ENCODE data around the gene TRUB1. TPM values are rescaled to one million over a fixed set of nuclear protein-coding genes. Genes with fewer than 3 reads are reported as not detected.

The TRUB1 gene
- total RNA-seq, 6 experiments from 2014 or later, result 6.7 to 12.5 (median 8.7) TPM

DNA sequence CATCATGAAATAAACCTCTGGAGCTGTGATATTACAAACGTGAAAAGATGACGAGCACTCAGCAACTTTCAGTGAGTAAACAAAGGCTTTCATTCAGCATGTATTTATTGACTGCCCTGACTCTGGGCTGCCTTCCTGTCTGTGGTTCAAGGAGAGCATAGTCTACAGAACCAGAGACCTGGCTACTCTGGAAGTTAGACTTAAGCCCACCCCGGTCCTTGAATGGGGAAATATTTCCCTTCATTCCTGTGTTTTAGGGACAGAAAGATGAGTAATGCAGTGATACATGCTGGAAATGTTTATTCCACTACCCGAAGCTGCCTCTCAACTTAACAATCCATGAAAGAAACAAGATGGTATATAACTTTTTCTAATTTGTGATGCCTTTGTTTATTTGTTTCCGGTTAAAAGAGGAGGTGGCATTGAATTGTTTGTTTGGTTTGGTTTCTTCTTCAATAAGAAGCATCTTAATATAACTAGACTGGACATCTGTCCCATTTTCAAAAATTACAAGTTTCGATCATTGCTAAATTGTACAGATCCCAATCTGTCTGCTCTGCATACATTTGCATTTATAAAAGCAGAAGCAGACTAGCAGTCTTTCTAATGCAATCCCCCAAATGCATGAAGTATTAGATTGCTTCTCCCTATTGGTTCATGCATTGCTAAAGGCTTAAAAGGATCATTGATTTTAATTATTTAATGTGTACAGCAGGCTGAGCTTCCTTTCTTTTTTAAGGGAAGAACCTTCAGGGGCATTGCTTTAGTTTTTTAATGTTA is 57.7 kb downstream of the TRUB1 start:
- H3K27ac ChIP-seq, result no peak overlapping the region
- no peak overlapping the region for H3K4me3 ChIP-seq
- H3K9me3 ChIP-seq, result no peaks in the 10 kb centered on the region
- H3K4me1 ChIP-seq, result peaks cover 0 to 8% (median 0%) of the 10 kb centered on the region in 4 donors
- 78% methylated on average over 6 of the region's 6 CpGs for WGBS (ENCODE audit: insufficient coverage, low coverage, low lambda C conversion rate, missing lambda C conversion rate)
- no peaks in the 10 kb centered on the region for H3K27me3 ChIP-seq
- ATAC-seq (no peak), DNase-seq (no peak)
- no peaks in the 10 kb centered on the region for H3K36me3 ChIP-seq
- intact Hi-C loops (cut with DNase I), result no loop called here
- TF ChIP-seq POLR2A (IDR thresholded peaks at IDR 0.05), result no peak
- TF ChIP-seq, protein P1, sequence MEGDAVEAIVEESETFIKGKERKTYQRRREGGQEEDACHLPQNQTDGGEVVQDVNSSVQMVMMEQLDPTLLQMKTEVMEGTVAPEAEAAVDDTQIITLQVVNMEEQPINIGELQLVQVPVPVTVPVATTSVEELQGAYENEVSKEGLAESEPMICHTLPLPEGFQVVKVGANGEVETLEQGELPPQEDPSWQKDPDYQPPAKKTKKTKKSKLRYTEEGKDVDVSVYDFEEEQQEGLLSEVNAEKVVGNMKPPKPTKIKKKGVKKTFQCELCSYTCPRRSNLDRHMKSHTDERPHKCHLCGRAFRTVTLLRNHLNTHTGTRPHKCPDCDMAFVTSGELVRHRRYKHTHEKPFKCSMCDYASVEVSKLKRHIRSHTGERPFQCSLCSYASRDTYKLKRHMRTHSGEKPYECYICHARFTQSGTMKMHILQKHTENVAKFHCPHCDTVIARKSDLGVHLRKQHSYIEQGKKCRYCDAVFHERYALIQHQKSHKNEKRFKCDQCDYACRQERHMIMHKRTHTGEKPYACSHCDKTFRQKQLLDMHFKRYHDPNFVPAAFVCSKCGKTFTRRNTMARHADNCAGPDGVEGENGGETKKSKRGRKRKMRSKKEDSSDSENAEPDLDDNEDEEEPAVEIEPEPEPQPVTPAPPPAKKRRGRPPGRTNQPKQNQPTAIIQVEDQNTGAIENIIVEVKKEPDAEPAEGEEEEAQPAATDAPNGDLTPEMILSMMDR (IDR thresholded peaks at IDR 0.05), result no peak

DNA sequence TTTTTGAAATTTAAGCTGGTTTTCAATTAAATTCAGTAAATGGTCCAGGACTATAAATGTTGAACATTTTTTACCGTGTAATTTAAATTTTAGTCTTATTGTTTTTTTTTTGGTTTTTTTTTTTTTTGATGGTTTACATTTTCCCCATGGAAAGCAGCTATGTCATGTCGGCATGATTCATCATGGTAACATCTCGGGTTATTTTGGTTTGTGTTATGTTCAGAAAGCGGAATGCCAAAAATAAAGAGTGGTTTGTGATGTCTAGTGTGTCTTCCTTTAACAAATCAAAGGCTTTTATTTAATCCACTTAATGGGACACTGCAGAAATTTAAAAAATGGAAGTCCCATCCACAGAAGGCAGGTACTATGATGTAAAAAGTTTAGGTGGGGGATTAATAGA is 58.5 kb downstream of the TRUB1 start:
- WGBS (ENCODE audit: insufficient coverage, low coverage, low lambda C conversion rate, missing lambda C conversion rate), result 79% methylated on average over 4 of the region's 4 CpGs
- intact Hi-C loops (cut with DNase I), result no loop called here

DNA sequence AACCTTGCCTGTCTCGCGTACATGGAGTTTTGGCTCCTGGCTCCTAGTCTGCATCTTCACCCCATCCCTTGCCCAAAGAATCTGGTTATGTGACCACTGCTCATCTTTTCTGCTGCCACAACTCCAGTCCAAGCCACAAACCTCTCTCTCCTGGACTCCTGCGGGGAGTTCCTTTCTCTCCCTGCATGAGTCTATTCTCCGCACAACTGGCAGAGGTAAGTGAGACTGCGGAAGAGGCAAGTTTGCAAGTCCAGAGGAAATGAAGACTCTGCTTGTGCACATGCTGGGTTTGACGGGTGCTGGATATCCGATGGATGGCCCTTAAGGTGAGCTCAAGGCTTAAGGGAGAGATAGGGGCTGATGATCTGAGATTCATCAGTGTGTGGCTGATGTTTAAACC is 61.0 kb downstream of the TRUB1 start:
- 96% methylated on average over 7 of the region's 7 CpGs for WGBS (ENCODE audit: insufficient coverage, low coverage, low lambda C conversion rate, missing lambda C conversion rate)

More for the DNA sequence above, 58.5 kb downstream of the TRUB1 start:
- H3K4me1 ChIP-seq, result peaks cover 0 to 9% (median 0%) of the 10 kb centered on the region in 4 donors
- no peaks in the 10 kb centered on the region for H3K36me3 ChIP-seq
- no peaks in the 10 kb centered on the region for H3K9me3 ChIP-seq
- TF ChIP-seq, protein P1 (IDR thresholded peaks at IDR 0.05), result no peak
- no peak for TF ChIP-seq POLR2A (IDR thresholded peaks at IDR 0.05)
- no peak overlapping the region for H3K27ac ChIP-seq
- no peak overlapping the region for H3K4me3 ChIP-seq
- H3K27me3 ChIP-seq, result no peaks in the 10 kb centered on the region
- DNase-seq, result no peak
- ATAC-seq, result no peak

DNA sequence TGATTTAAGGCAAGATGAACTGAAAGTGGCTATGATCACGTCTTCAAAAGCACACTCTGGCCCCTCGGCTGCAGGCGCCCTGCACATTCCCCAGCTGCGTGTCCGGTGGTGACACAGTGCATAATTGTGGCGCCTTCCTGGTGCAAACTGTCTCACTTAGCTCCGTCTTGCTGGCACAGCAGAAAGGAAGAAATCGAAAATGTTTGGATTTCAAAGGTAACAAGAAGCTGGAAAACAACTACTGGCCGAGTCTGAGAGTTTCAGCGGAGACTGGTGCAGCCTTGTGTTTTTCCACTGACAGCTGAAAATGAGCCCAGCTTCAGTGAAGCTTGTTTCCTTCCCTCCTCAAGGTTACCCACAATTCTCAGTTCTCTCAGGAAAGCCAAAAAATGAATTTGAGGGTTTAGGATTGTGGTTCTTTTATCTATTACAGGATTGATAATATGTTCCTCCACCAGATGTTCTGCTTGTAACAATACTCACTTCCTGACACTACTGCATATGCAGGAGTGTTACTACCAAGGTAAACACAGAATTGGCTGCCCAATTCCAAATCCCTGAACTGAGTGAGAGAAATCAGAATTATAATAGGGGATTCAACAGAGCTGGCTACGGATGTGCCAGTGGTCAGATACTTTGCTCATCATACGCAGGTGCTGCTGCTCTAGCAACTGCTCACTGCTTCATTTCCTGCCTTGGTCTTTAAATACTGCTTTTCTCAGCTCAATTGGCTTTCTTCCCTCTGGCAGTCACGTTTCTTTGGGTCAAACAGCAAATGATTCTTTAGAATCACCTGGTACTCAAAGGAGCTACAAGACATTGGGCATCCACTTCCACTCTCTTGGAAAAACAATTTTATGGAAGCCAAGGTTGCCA is 63.7 kb downstream of the TRUB1 start:
- WGBS (ENCODE audit: insufficient coverage, low coverage, low lambda C conversion rate, missing lambda C conversion rate), result 32% methylated on average over 12 of the region's 13 CpGs
- H3K27me3 ChIP-seq, result no peaks in the 10 kb centered on the region

More for the DNA sequence above, 61.0 kb downstream of the TRUB1 start:
- TF ChIP-seq, protein P1 (IDR thresholded peaks at IDR 0.05), result no peak
- no peak for TF ChIP-seq POLR2A (IDR thresholded peaks at IDR 0.05)
- intact Hi-C loops (cut with DNase I), result no loop called here
- Histone ChIP-seq H3K4me1 (peaks cover 0 to 9% (median 0%) of the 10 kb centered on the region in 4 donors), H3K9me3 (no peaks in the 10 kb centered on the region), H3K27ac (no peak overlapping the region), H3K27me3 (no peaks in the 10 kb centered on the region), H3K36me3 (no peaks in the 10 kb centered on the region), H3K4me3 (no peak overlapping the region)
- ATAC-seq, result no peak
- no peak for DNase-seq

More for the DNA sequence above, 63.7 kb downstream of the TRUB1 start:
- H3K4me1 ChIP-seq, result peaks cover 0 to 9% (median 0%) of the 10 kb centered on the region in 4 donors
- H3K36me3 ChIP-seq, result no peaks in the 10 kb centered on the region
- no peak for TF ChIP-seq POLR2A (IDR thresholded peaks at IDR 0.05)
- TF ChIP-seq, protein P1 (IDR thresholded peaks at IDR 0.05), result no peak
- peak overlapping the region in 1 of 3 donors; percentile 14 for H3K4me3 ChIP-seq
- H3K9me3 ChIP-seq, result no peaks in the 10 kb centered on the region
- ATAC-seq (peak; percentile 67 to 86 (median 78)), DNase-seq (peak; percentile 40 to 59 (median 47))
- peak overlapping the region in 2 of 3 donors; percentile 7 to 44 for H3K27ac ChIP-seq
- intact Hi-C loops (cut with DNase I), result no loop called here
